ENCODE measurements around the gene TMEM232. TPM values are rescaled to one million over a fixed set of nuclear protein-coding genes. Genes with fewer than 3 reads are reported as not detected.
A peak's percentile ranks its signal among the peaks of the same experiment; 100 is the strongest.

The TMEM232 gene
- total RNA-seq: 7.0 TPM
- 1.5 TPM for polyA plus RNA-seq

- H3K4me1 ChIP-seq (ENCODE audit: insufficient read depth): no peaks in the 10 kb centered on the region
- WGBS: 26% methylated on average over 17 of the region's 17 CpGs
- no peak within 1 kb of the TSS for H3K4me3 ChIP-seq (ENCODE audit: low read depth, low read length)
- no peak within 1 kb of the TSS for H3K27ac ChIP-seq (ENCODE audit: low read depth)
- H3K36me3 ChIP-seq (ENCODE audit: insufficient read depth): no peaks in the 10 kb centered on the region
- peak; percentile 59 for DNase-seq (ENCODE audit: extremely low spot score)
Measured at GRCh38 chr5:110726249-110727024, at the start of gene TMEM232. TSS of gene TMEM232 (minus strand) at chr5:110726671. CDS start at chr5:110667352, 59,319 bp downstream.

- H3K4me1 ChIP-seq (ENCODE audit: insufficient read depth): peaks cover 1% of the 10 kb centered on the region
- H3K36me3 ChIP-seq (ENCODE audit: insufficient read depth): no peaks in the 10 kb centered on the region
- H3K4me3 ChIP-seq (ENCODE audit: low read depth, low read length): no peak overlapping the region
- DNase-seq (ENCODE audit: extremely low spot score): no peak
- no peak overlapping the region for H3K27ac ChIP-seq (ENCODE audit: low read depth)
Measured at GRCh38 chr5:110770286-110770685, 43.8 kb upstream of the TMEM232 start.

- Histone ChIP-seq H3K4me3 (ENCODE audit: low read depth, low read length) (no peak overlapping the region), H3K27ac (ENCODE audit: low read depth) (no peak overlapping the region), H3K36me3 (ENCODE audit: insufficient read depth) (no peaks in the 10 kb centered on the region), H3K4me1 (ENCODE audit: insufficient read depth) (peaks cover 1% of the 10 kb centered on the region)
- DNase-seq (ENCODE audit: extremely low spot score): no peak
- 45% methylated on average over 5 of the region's 5 CpGs for WGBS
Measured at GRCh38 chr5:110769000-110769681, 42.7 kb upstream of the TMEM232 start.

GRCh38 chr5:110768138-110768860 lies 41.8 kb upstream of the TMEM232 start:
- Histone ChIP-seq H3K36me3 (ENCODE audit: insufficient read depth) (no peaks in the 10 kb centered on the region), H3K4me1 (ENCODE audit: insufficient read depth) (peaks cover 1% of the 10 kb centered on the region), H3K27ac (ENCODE audit: low read depth) (no peak overlapping the region), H3K4me3 (ENCODE audit: low read depth, low read length) (no peak overlapping the region)
- no peak for DNase-seq (ENCODE audit: extremely low spot score)
- WGBS: 74% methylated on average over 4 of the region's 4 CpGs

GRCh38 chr5:110760158-110760557 lies 33.7 kb upstream of the TMEM232 start:
- WGBS: 90% methylated on average over 1 of the region's 1 CpG
- DNase-seq (ENCODE audit: extremely low spot score): no peak
- H3K4me3 ChIP-seq (ENCODE audit: low read depth, low read length): no peak overlapping the region
- peaks cover 2% of the 10 kb centered on the region for H3K36me3 ChIP-seq (ENCODE audit: insufficient read depth)
- no peak overlapping the region for H3K27ac ChIP-seq (ENCODE audit: low read depth)
- H3K4me1 ChIP-seq (ENCODE audit: insufficient read depth): no peaks in the 10 kb centered on the region

GRCh38 chr5:110757118-110757729 lies 30.8 kb upstream of the TMEM232 start:
- no peaks in the 10 kb centered on the region for H3K4me1 ChIP-seq (ENCODE audit: insufficient read depth)
- no peak overlapping the region for H3K4me3 ChIP-seq (ENCODE audit: low read depth, low read length)
- no peak for DNase-seq (ENCODE audit: extremely low spot score)
- 51% methylated on average over 4 of the region's 4 CpGs for WGBS
- H3K36me3 ChIP-seq (ENCODE audit: insufficient read depth): peaks cover under 1% of the 10 kb centered on the region
- H3K27ac ChIP-seq (ENCODE audit: low read depth): no peak overlapping the region

- H3K36me3 ChIP-seq (ENCODE audit: insufficient read depth): no peaks in the 10 kb centered on the region
- H3K4me3 ChIP-seq (ENCODE audit: low read depth, low read length): no peak overlapping the region
- H3K4me1 ChIP-seq (ENCODE audit: insufficient read depth): no peaks in the 10 kb centered on the region
- H3K27ac ChIP-seq (ENCODE audit: low read depth): no peak overlapping the region
- DNase-seq (ENCODE audit: extremely low spot score): no peak
Measured at GRCh38 chr5:110754181-110754580, 27.7 kb upstream of the TMEM232 start.

GRCh38 chr5:110753600-110753999 lies 27.1 kb upstream of the TMEM232 start:
- Histone ChIP-seq H3K4me1 (ENCODE audit: insufficient read depth) (no peaks in the 10 kb centered on the region), H3K4me3 (ENCODE audit: low read depth, low read length) (no peak overlapping the region), H3K36me3 (ENCODE audit: insufficient read depth) (no peaks in the 10 kb centered on the region), H3K27ac (ENCODE audit: low read depth) (no peak overlapping the region)
- no peak for DNase-seq (ENCODE audit: extremely low spot score)
- WGBS: 86% methylated on average over 2 of the region's 2 CpGs

GRCh38 chr5:110752953-110753352 lies 26.5 kb upstream of the TMEM232 start:
- no peaks in the 10 kb centered on the region for H3K36me3 ChIP-seq (ENCODE audit: insufficient read depth)
- DNase-seq (ENCODE audit: extremely low spot score): no peak
- H3K4me3 ChIP-seq (ENCODE audit: low read depth, low read length): no peak overlapping the region
- no peak overlapping the region for H3K27ac ChIP-seq (ENCODE audit: low read depth)
- H3K4me1 ChIP-seq (ENCODE audit: insufficient read depth): no peaks in the 10 kb centered on the region
- WGBS: 85% methylated on average over 1 of the region's 1 CpG

GRCh38 chr5:110751902-110752762 lies 25.7 kb upstream of the TMEM232 start:
- H3K36me3 ChIP-seq (ENCODE audit: insufficient read depth): no peaks in the 10 kb centered on the region
- no peaks in the 10 kb centered on the region for H3K4me1 ChIP-seq (ENCODE audit: insufficient read depth)
- 59% methylated on average over 8 of the region's 8 CpGs for WGBS
- H3K4me3 ChIP-seq (ENCODE audit: low read depth, low read length): no peak overlapping the region
- DNase-seq (ENCODE audit: extremely low spot score): no peak
- H3K27ac ChIP-seq (ENCODE audit: low read depth): no peak overlapping the region

- under 1% methylated on average over 62 of the region's 62 CpGs for WGBS
- H3K4me3 ChIP-seq (ENCODE audit: low read depth, low read length): peak within 1 kb of the TSS; percentile 96
- peak; percentile 88 for DNase-seq (ENCODE audit: extremely low spot score)
- peak within 1 kb of the TSS; percentile 75 for H3K27ac ChIP-seq (ENCODE audit: low read depth)
- no peaks in the 10 kb centered on the region for H3K36me3 ChIP-seq (ENCODE audit: insufficient read depth)
- no peaks in the 10 kb centered on the region for H3K4me1 ChIP-seq (ENCODE audit: insufficient read depth)
Measured at GRCh38 chr5:110738812-110739651, 12.6 kb upstream of the TMEM232 start, which contains the start of gene SLC25A46. TSS of gene SLC25A46 (plus strand) at chr5:110739007. CDS start at chr5:110739120, 113 bp downstream.

- H3K4me3 ChIP-seq (ENCODE audit: low read depth, low read length): peak overlapping the region; percentile 96
- H3K4me1 ChIP-seq (ENCODE audit: insufficient read depth): no peaks in the 10 kb centered on the region
- under 1% methylated on average over 14 of the region's 14 CpGs for WGBS
- H3K36me3 ChIP-seq (ENCODE audit: insufficient read depth): no peaks in the 10 kb centered on the region
- no peak overlapping the region for H3K27ac ChIP-seq (ENCODE audit: low read depth)
- DNase-seq (ENCODE audit: extremely low spot score): no peak
Measured at GRCh38 chr5:110738503-110738811, 12.0 kb upstream of the TMEM232 start.
